ENCODE data around the gene AIDA.

DNA sequence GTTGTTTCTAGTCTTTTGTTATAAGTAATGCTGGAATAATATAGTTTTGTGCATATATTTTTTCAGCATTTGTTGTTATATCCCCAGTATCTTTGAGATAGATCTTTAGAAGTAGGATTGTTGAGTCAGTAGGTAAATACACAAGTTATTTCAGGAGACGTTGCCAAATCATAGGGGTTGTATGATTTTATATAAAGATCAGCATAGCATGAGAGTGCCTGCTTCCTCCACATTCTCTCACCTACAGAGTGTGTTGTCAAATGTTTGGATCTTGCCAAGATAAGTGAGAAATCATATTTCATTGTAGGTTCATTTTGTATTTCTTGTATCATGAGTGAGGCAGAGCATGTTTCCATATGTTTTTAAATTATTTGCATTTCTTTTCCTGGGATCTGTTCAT, 69.8 kb downstream of the AIDA start:
- TF ChIP-seq, protein P1, sequence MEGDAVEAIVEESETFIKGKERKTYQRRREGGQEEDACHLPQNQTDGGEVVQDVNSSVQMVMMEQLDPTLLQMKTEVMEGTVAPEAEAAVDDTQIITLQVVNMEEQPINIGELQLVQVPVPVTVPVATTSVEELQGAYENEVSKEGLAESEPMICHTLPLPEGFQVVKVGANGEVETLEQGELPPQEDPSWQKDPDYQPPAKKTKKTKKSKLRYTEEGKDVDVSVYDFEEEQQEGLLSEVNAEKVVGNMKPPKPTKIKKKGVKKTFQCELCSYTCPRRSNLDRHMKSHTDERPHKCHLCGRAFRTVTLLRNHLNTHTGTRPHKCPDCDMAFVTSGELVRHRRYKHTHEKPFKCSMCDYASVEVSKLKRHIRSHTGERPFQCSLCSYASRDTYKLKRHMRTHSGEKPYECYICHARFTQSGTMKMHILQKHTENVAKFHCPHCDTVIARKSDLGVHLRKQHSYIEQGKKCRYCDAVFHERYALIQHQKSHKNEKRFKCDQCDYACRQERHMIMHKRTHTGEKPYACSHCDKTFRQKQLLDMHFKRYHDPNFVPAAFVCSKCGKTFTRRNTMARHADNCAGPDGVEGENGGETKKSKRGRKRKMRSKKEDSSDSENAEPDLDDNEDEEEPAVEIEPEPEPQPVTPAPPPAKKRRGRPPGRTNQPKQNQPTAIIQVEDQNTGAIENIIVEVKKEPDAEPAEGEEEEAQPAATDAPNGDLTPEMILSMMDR (conservative IDR thresholded peaks at IDR 0.05) = no peak
- TF ChIP-seq EZH2 (IDR thresholded peaks at IDR 0.05; ENCODE audit: low read depth) = no peak
